Activated naive CD4-positive, alpha-beta T cell treated with anti-CD3 and anti-CD28 coated beads, Interleukin-2, amount 50 U/mL, for 16 hours (primary cell): ENCODE measurements around the gene DMD.
"Not testable (repeated sequence)": the region's sequence is repeated elsewhere in the genome, so short reads cannot be mapped to it uniquely, and the experiment has no call there.

ENCODE experiments used
- DNase-seq: peaks from one replicate; pipeline ENCODE4 v3.0.0-alpha.2; 2020

DMD gene

GRCh38 chrX:32451954-32452695 lies 759.2 kb downstream of the DMD start:
- DNase-seq: no peak

GRCh38 chrX:32448945-32449344 lies 762.4 kb downstream of the DMD start:
- no peak for DNase-seq

- no peak for DNase-seq
Observed at GRCh38 chrX:32448320-32448719, 763.0 kb downstream of the DMD start.

GRCh38 chrX:32447640-32448039 lies 763.7 kb downstream of the DMD start:
- DNase-seq: no peak

GRCh38 chrX:32443841-32444240 lies 767.5 kb downstream of the DMD start:
- DNase-seq: no peak

- no peak for DNase-seq
Observed at GRCh38 chrX:32421266-32421665, 790.1 kb downstream of the DMD start.

GRCh38 chrX:32408389-32408788 lies 803.0 kb downstream of the DMD start:
- no peak for DNase-seq

- DNase-seq: no peak
Observed at GRCh38 chrX:32397562-32398216, 813.7 kb downstream of the DMD start.

GRCh38 chrX:32395878-32396277 lies 815.5 kb downstream of the DMD start:
- DNase-seq: no peak

GRCh38 chrX:32392655-32393054 lies 818.7 kb downstream of the DMD start:
- no peak for DNase-seq

GRCh38 chrX:32370456-32371205 lies 840.7 kb downstream of the DMD start:
- DNase-seq: no peak

GRCh38 chrX:32293962-32294700 lies 917.2 kb downstream of the DMD start:
- DNase-seq: no peak

- no peak for DNase-seq
Observed at GRCh38 chrX:32289356-32289755, 922.0 kb downstream of the DMD start.

- no peak for DNase-seq
Observed at GRCh38 chrX:32281853-32282252, 929.5 kb downstream of the DMD start.

- no peak for DNase-seq
Observed at GRCh38 chrX:32280921-32281320, 930.4 kb downstream of the DMD start.

- DNase-seq: no peak
Observed at GRCh38 chrX:32280489-32280888, 930.9 kb downstream of the DMD start.

GRCh38 chrX:32276153-32276552 lies 935.2 kb downstream of the DMD start:
- no peak for DNase-seq

GRCh38 chrX:32269866-32270265 lies 941.5 kb downstream of the DMD start:
- DNase-seq: no peak

GRCh38 chrX:32268207-32268606 lies 943.1 kb downstream of the DMD start:
- DNase-seq: no peak

GRCh38 chrX:32267796-32268195 lies 943.6 kb downstream of the DMD start:
- no peak for DNase-seq

- not testable (repeated sequence) for DNase-seq
Observed at GRCh38 chrX:32246675-32247074, 964.7 kb downstream of the DMD start.

- no peak for DNase-seq
Observed at GRCh38 chrX:32195611-32196010, 1015.7 kb downstream of the DMD start.

GRCh38 chrX:32191316-32191715 lies 1020.0 kb downstream of the DMD start:
- no peak for DNase-seq
